D721Med (cell line): Measurements from ENCODE around the gene SAG.

Experiments used
- DNase-seq: peaks from one replicate; pipeline ENCODE4 v3.0.0; 2011; ENCODE audit warnings: low spot score; ENCODE audit not compliant: insufficient read length
- FAIRE-seq: peaks from 2 replicates; lab custom pipeline; 2011; peaks lifted over from hg19 to GRCh38; lab: Jason Lieb, UNC
- CTCF ChIP-seq: IDR thresholded peaks from 2 replicates; pipeline ENCODE4 v1.5.1; 2012; ENCODE audit warnings: mild to moderate bottlenecking, control low read depth; ENCODE audit not compliant: insufficient read depth; ENCODE audit errors: missing control alignments

Gene SAG

GRCh38 chr2:233395687-233396086 lies 88.1 kb downstream of the SAG start:
- no peak for TF ChIP-seq CTCF
- FAIRE-seq (no peak), DNase-seq (no peak)
